Measurements from ENCODE around the gene MYO9A.

- TF ChIP-seq KAT2A (conservative IDR thresholded peaks at IDR 0.05; ENCODE audit: control insufficient read depth, low read depth, low read length) (no peak), SRF (IDR thresholded peaks at IDR 0.05; ENCODE audit: low read depth in 2 of 2, low read length in 2 of 2) (no peak), CTCF (IDR thresholded peaks at IDR 0.05 in 2 of 3, conservative IDR thresholded peaks at IDR 0.05 in 1 of 3; ENCODE audit: control insufficient read depth in 2 of 3, extremely low read depth in 1 of 3, insufficient read depth in 1 of 3, low read depth in 3 of 3, low read length in 3 of 3) (no peak), FOS (IDR thresholded peaks at IDR 0.05; ENCODE audit: borderline replicate concordance, extremely low read depth, insufficient read length) (no peak), RUNX3 (IDR thresholded peaks at IDR 0.05; ENCODE audit: low read length) (no peak), BHLHE40 (IDR thresholded peaks at IDR 0.05; ENCODE audit: borderline replicate concordance in 1 of 2, low read depth in 2 of 2, low read length in 1 of 2) (no peak), STAT1 (conservative IDR thresholded peaks at IDR 0.05) (no peak)
Observed at GRCh38 chr15:72131922-72132321, 14.0 kb upstream of the MYO9A start.

Measured in GM12878 (cell line).